Astrocyte of the spinal cord (primary cell): Measurements from ENCODE around the gene LTO1.

Experiments
- DNase-seq: peaks from one replicate; pipeline ENCODE4 v3.0.0; 2011; ENCODE audit warnings: low read depth, low spot score
- H3K4me3 ChIP-seq: 2 replicates; pipeline ENCODE4 v1.5.1; 2011; ENCODE audit warnings: low read depth, mild to moderate bottlenecking, low read length, moderate library complexity
- in situ Hi-C: cut with HindIII; loops from 2 replicates; pipeline ENCODE4 v1.10.0; 2017; ENCODE audit warnings: low sequenced_read_pairs
- TF ChIP-seq, protein P1 (sequence below): IDR thresholded peaks from 2 replicates; pipeline ENCODE4 v1.5.1; 2012; ENCODE audit warnings: low read depth, mild to moderate bottlenecking, low read length, inconsistent platforms

LTO1 gene

DNA sequence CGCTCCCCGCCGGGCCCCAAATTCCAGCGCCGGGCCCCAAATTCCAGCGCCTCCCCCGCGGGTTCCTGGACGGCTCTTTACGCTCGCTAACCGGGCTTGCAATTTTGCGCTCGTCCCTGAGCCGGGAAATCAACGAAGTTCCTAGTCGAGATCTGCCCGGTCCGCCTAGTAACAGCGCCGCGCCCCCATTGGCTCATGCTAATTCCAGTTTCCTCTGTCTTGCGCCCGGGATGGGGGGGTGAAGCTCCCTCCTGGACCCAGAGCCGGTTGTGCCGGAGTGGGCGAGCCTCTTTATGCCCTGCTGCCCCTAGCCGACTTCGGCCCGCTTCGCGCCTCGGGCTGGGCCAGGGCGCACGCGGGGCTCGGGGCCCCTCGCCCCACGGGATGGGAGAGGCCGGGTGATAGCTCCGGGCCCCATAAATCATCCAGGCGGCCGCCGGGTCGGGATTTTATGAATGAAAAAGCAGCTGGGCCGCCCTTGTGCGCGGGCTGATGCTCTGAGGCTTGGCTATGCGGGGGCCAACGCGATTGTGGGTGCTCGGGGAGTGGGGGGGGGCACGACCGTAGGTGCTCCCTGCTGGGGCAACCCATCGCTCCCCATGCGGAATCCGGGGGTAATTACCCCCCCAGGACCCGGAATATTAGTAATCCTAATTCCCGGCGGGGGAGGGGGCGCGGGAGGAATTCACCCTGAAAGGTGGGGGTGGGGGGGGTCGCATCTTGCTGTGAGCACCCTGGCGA lies 36.0 kb downstream of the LTO1 start:
- in situ Hi-C loops, result no loop called here
- DNase-seq, result peak; percentile 98
- peak overlapping the region; percentile 89 for H3K4me3 ChIP-seq
- TF ChIP-seq, protein P1, sequence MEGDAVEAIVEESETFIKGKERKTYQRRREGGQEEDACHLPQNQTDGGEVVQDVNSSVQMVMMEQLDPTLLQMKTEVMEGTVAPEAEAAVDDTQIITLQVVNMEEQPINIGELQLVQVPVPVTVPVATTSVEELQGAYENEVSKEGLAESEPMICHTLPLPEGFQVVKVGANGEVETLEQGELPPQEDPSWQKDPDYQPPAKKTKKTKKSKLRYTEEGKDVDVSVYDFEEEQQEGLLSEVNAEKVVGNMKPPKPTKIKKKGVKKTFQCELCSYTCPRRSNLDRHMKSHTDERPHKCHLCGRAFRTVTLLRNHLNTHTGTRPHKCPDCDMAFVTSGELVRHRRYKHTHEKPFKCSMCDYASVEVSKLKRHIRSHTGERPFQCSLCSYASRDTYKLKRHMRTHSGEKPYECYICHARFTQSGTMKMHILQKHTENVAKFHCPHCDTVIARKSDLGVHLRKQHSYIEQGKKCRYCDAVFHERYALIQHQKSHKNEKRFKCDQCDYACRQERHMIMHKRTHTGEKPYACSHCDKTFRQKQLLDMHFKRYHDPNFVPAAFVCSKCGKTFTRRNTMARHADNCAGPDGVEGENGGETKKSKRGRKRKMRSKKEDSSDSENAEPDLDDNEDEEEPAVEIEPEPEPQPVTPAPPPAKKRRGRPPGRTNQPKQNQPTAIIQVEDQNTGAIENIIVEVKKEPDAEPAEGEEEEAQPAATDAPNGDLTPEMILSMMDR, result no peak

DNA sequence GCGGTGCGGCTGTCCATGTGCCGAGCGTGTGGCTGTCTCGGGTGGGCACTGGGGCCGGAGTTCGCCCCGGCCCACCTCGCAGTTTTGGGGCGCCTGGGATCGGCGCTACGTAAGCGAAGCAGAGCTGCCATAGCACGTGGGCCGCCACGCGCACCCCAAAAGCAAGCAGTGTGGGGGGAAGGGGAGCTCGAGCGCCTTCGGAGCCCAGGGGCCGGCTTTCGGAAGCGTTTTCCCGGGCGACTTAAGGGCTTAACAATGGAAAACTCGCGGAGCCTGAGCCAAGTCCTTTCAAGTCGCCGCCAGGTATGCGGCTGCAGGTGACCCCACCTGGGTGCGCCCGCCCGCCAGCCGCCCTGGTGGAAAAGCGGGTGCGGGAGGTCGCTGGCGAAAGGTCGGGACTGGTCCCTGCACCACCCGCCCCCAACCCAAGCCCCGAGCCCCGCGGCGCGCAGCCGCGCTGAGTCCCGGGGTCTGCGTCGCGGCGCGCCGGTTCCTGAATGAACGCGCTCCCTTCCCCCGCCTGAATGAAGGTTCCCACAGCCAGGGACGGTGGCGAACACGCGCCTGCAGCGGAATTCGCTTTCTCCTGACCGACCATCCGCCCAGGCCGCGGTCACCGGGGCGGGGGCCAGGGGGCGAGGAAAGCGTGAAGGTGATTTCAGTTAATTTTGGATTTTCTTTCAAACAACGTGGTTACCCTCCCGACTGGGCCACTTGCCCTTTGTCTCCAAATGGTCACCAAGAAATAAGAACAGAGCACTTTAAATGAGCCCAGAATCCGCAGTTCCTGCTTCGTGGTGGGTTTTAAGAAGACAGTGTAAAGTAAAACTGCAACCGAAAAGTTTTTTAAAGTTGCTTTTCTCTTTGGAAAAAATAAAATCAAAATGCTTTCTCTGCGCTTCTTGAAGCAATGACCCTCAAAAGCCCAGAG lies 36.9 kb downstream of the LTO1 start:
- in situ Hi-C loops, result no loop called here
- DNase-seq, result peak; percentile 81
- H3K4me3 ChIP-seq, result peak overlapping the region; percentile 89

DNA sequence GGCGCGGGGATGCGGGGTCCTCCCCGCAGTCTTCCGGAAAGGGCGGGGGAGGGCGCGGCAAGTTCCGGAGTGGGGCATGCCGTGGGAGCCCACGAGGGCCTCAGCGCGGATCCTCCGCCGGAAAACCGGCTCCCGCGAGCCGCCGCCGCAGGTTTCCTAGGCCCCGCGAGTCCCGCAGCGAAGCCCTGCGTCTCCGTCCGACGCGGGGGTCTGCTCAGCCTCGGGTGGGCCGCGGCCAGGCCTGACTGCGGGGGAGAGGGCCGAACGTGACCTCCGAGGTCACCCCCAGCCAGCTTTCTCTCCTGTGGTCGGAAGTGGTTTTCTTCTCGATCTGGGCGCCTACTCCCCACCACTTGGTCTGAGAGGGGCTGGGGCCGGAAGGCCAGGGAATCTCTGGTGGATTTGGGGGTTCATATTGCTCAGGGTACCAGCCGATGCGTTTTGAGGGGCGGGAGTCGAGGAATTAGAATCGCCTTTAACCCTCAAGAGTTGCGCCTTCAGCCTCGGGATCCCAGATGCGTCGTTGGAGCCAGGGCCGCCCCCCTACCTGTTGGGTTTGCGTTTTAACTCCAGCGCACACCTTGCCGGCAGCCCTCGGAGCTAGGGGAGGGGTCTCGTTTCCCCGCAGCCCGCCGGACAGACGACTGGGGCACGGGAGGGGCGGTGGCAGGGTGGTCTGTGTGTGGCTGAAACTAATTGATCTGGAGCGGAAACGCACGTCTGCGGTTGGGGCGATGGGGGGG lies 37.8 kb downstream of the LTO1 start:
- in situ Hi-C loops, result no loop called here
- peak overlapping the region; percentile 89 for H3K4me3 ChIP-seq

More for the DNA sequence above, 36.9 kb downstream of the LTO1 start:
- TF ChIP-seq, protein P1, result no peak

DNA sequence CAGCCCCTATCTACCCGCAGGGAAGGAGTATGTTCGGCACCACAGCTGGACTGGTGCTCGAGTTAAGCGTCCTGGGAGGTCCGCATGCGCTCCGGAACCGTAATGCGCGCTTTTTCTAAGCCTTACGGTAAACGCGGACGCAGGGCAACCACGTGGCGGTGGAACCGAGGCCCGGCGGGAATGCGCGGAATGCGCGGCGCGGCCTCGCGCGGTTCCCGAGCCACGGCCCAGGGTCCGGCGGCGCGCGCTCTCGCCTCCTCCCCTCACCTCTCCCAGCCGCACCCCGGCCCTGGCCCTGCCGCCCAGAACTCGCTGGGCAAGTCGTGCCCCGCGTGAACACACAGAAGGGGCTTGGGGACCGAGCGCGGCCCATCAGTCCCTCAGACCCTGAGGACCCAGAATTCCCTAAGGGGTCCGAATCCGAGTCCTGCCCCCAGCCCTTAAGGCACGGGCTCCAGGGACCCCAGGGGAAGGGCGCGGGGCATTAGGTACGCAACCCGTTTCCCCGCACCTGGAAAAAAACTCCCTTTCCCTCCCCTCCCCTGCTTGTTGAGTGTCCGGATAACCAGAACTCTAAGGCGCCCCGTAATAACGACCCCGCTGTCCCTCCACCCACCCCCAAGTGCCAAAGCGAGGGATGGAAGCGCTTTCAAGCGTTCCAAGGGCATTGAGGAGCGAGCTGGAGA lies 38.5 kb downstream of the LTO1 start:
- in situ Hi-C loops, result no loop called here
- peak; percentile 87 for DNase-seq
- H3K4me3 ChIP-seq, result peak overlapping the region; percentile 17
- TF ChIP-seq, protein P1, result no peak

More for the DNA sequence above, 37.8 kb downstream of the LTO1 start:
- no peak for DNase-seq
- TF ChIP-seq, protein P1, result no peak

DNA sequence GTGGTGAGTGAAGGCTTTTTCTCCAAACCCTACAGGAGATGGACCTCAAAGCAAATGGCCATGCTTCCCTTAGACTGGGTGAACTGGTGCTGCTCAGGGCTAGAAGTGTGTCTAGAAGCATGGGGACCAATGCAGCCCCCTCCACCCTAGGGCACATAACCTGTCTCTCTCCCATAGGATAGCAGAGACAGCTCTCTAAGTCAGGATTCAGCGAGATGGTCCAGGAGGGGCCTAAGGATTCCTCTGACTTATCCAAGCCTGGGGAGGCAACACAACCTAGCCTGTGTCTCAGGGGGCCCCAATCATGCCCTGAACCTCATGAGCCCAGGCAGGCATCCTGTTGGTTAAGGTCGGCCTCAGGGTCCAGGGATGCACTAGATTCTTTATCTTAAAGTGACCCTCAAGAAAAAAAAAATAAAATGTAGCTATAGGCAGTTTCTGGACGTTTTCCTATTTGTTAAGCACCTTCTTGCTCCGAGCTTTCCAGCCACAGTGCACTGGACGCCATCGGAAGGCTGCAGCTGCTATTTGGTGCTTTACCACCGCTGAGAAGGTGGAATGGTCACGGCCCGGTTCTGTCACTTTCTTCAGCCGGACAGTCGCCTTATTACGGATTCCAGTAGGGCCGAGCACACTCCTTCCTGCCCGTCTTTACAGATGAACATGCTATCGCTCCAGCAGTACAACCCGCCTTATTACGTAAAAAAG lies 39.2 kb downstream of the LTO1 start:
- DNase-seq, result no peak
- in situ Hi-C loops, result no loop called here
- TF ChIP-seq, protein P1, result no peak
- H3K4me3 ChIP-seq, result peak overlapping the region; percentile 17
